ENCODE results near the gene TLR3. TPM values are rescaled to one million over a fixed set of nuclear protein-coding genes. Genes with fewer than 3 reads are reported as not detected.

The TLR3 gene
- total RNA-seq, 4 donors from 2014 or later, result 4.3 to 8.4 (median 6.8) TPM

DNA sequence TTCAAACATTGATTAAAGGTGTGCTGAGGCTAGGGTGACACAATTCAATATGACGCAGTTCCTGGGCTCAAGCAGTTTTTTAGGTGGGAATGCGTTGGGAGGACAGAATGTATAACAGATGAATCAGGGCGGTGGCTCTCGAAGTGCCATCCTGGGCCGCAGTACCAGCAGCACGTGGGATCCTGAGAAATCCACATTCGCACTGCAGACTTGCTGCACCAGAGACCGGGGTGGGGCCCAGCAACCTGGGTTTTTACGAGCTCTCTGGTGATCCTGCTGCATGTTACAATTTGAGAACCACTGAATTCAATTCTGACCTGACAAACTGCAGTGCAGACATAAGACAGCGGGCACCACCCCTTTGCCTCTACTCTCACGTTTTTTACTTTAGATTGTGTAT lies 65.9 kb downstream of the TLR3 start:
- no peak for ATAC-seq
- H3K9me3 ChIP-seq, result no peaks in the 10 kb centered on the region
- WGBS, 2 donors (ENCODE audit: low coverage in 1 of 2), result 90 to 98% methylated on average over 4 to 7 of the region's 11 CpGs
- H3K27ac ChIP-seq, result no peak overlapping the region
- H3K4me3 ChIP-seq, result no peak overlapping the region
- no peak for TF ChIP-seq POLR2AphosphoS5 (IDR thresholded peaks at IDR 0.05)
- no peak for TF ChIP-seq EP300 (IDR thresholded peaks at IDR 0.05)
- TF ChIP-seq, protein P1, sequence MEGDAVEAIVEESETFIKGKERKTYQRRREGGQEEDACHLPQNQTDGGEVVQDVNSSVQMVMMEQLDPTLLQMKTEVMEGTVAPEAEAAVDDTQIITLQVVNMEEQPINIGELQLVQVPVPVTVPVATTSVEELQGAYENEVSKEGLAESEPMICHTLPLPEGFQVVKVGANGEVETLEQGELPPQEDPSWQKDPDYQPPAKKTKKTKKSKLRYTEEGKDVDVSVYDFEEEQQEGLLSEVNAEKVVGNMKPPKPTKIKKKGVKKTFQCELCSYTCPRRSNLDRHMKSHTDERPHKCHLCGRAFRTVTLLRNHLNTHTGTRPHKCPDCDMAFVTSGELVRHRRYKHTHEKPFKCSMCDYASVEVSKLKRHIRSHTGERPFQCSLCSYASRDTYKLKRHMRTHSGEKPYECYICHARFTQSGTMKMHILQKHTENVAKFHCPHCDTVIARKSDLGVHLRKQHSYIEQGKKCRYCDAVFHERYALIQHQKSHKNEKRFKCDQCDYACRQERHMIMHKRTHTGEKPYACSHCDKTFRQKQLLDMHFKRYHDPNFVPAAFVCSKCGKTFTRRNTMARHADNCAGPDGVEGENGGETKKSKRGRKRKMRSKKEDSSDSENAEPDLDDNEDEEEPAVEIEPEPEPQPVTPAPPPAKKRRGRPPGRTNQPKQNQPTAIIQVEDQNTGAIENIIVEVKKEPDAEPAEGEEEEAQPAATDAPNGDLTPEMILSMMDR (IDR thresholded peaks at IDR 0.05), result no peak
- TF ChIP-seq POLR2A (IDR thresholded peaks at IDR 0.05), result no peak
- no peaks in the 10 kb centered on the region for H3K36me3 ChIP-seq
- no peaks in the 10 kb centered on the region for H3K27me3 ChIP-seq
- peaks cover 0 to 8% (median 0%) of the 10 kb centered on the region in 3 donors for H3K4me1 ChIP-seq

DNA sequence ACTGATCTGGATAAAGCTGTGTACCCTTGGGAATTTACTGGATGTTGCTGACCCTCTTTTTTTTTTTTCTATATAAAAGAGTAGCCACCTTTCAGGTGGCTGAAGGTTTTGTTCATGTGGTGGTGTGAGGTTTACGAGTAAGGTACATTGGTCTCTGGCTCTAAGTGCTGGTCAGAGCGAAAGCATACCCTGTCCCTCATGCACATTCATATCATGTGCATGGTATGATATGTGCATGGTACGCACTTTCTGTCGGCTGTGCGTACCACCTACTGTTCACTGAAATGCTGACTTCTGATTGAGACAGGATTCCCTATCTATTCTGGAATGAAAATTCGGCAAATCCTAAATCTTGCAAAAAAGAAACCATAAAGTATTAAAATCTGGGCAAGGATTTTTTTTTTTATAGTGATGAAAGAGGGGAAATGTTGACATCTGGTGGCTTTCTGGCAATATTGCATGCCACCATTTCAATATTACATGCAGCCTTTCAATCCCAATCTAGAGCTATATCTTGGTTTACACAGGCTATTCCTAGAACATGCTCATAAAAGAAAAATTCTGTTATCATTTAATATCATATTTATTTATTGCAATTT lies 68.3 kb downstream of the TLR3 start:
- Histone ChIP-seq H3K27me3 (no peaks in the 10 kb centered on the region), H3K4me1 (peaks cover 0 to 8% (median 0%) of the 10 kb centered on the region in 3 donors), H3K27ac (no peak overlapping the region), H3K9me3 (no peaks in the 10 kb centered on the region), H3K36me3 (no peaks in the 10 kb centered on the region), H3K4me3 (no peak overlapping the region)
- TF ChIP-seq POLR2A (IDR thresholded peaks at IDR 0.05) (no peak), POLR2AphosphoS5 (IDR thresholded peaks at IDR 0.05) (no peak)
- TF ChIP-seq, protein P1 (IDR thresholded peaks at IDR 0.05), result peak; percentile 74 to 80 (median 76)
- ATAC-seq, result no peak
- WGBS, 2 donors (ENCODE audit: low coverage in 1 of 2), result 33 to 50% methylated on average over 6 of the region's 6 CpGs

Small RNA genes lying within 50 kb of the gene (small RNA-seq; reads per million reads assigned to genes)
- gene RF00322 (0 reads per million in 4 donors), gene RNU4-64P (0 reads per million in 4 donors)

Other genes starting within 250 kb of the TLR3 start
- 10 to 100 TPM; 24.9 to 39.8 (median 32.7) TPM for gene FAM149A, start 35.5 kb downstream of the TLR3 start, total RNA-seq
- 10 to 100 TPM; 25.6 to 44.7 (median 32.5) TPM for gene CYP4V2, start 122.4 kb downstream of the TLR3 start, total RNA-seq
- 1 to 10 TPM in 2 of 4 donors, under 1 TPM in 2; 0.81 to 3.1 (median 1.1) TPM for gene KLKB1, start 158.4 kb downstream of the TLR3 start, total RNA-seq
- not detected for gene F11, start 197.0 kb downstream of the TLR3 start, total RNA-seq